A549 (cell line): Measurements from ENCODE around the gene RGS4. TPM values are rescaled to one million over a fixed set of nuclear protein-coding genes. Genes with fewer than 3 reads are reported as not detected.

Experiments
- ATAC-seq, 2 experiments: fragments of 200-7000 bp in 1 of 2; fragments of >200 bp in 1 of 2; cut with Nextera tagmentation in 1 of 2; cut with Tn5 transposase in 1 of 2; 3 replicates each; pipeline versions ENCODE4 v1.8.0 to v1.9.1; 2018 to 2020; ENCODE audit warnings: mild to moderate bottlenecking in 1 of 2, moderate library complexity in 1 of 2
- CTCF ChIA-PET: fragments of 300-600 bp; sonication (Branson Sonifier 250); formaldehyde crosslinking; extraction: SDS; loops from one replicate; lab custom pipeline; 2021; ENCODE audit warnings: antibody characterized with exemption, inconsistent platforms; lab: Yijun Ruan, JAX
- POLR2A ChIA-PET: fragments of 350-600 bp; formaldehyde crosslinking; extraction: SDS; loops from one replicate; lab custom pipeline; 2021; ENCODE audit warnings: antibody characterized with exemption, inconsistent platforms; lab: Yijun Ruan, JAX
- DNase-seq, 2 experiments: peaks; one replicate each; pipeline versions ENCODE4 v3.0.0 to v3.0.0-alpha.2; 2011 to 2016; ENCODE audit warnings: low read depth in 1 of 2, low spot score in 1 of 2
- FAIRE-seq: peaks from 2 replicates; lab custom pipeline; 2011; peaks lifted over from hg19 to GRCh38; lab: Jason Lieb, UNC
- H3K27ac ChIP-seq, 2 experiments: fragments of >200 bp; sonication (Bioruptor Twin); formaldehyde crosslinking; 3 replicates each; pipeline ENCODE4 v1.5.1; 2016 to 2017
- H3K4me1 ChIP-seq: fragments of >200 bp; sonication (Bioruptor Twin); formaldehyde crosslinking; 3 replicates; pipeline ENCODE4 v1.6.1; 2016
- H3K4me2 ChIP-seq: fragments of >200 bp; sonication (Bioruptor Twin); formaldehyde crosslinking; 3 replicates; pipeline ENCODE4 v1.6.1; 2016
- H3K4me3 ChIP-seq: fragments of >200 bp; sonication (Bioruptor Twin); formaldehyde crosslinking; 3 replicates; pipeline ENCODE4 v1.5.1; 2016
- H3K9me3 ChIP-seq: fragments of >200 bp; sonication (Bioruptor Twin); formaldehyde crosslinking; 3 replicates; pipeline ENCODE4 v1.6.1; 2016
- BCL3 ChIP-seq: fragments of >200 bp; sonication (Bioruptor Twin); formaldehyde crosslinking; IDR thresholded peaks from 3 replicates; pipeline ENCODE4 v1.6.1; 2016
- CBX2 ChIP-seq: fragments of 200-600 bp; sonication (generic); IDR thresholded peaks from 2 replicates; pipeline ENCODE4 v1.6.1; 2016; ENCODE audit warnings: low read depth, mild to moderate bottlenecking, borderline replicate concordance
- CEBPB ChIP-seq, 2 experiments: fragments of >200 bp in 1 of 2; sonication (Bioruptor Twin) in 1 of 2; formaldehyde crosslinking in 1 of 2; IDR thresholded peaks; 2 replicates each; pipeline ENCODE4 v1.6.1; 2012 to 2016
- EP300 ChIP-seq, 2 experiments: fragments of >200 bp; sonication (Bioruptor Twin); formaldehyde crosslinking; IDR thresholded peaks; 2 replicates in 1 of 2; 3 replicates in 1 of 2; pipeline ENCODE4 v1.6.1; 2016 to 2017
- FOSB ChIP-seq: fragments of 250-450 bp; sonication (Bioruptor Pico); IDR thresholded peaks from 2 replicates; pipeline ENCODE4 v1.5.0; 2020; ENCODE audit warnings: mild to moderate bottlenecking, moderate library complexity
- FOSL2 ChIP-seq, 2 experiments: fragments of 450-650 bp in 1 of 2; fragments of >200 bp in 1 of 2; sonication (Bioruptor Twin) in 1 of 2; formaldehyde crosslinking; IDR thresholded peaks; 2 replicates each; pipeline versions ENCODE4 v1.5.0 to v1.6.1; 2016 to 2020; ENCODE audit warnings: mild to moderate bottlenecking in 1 of 2, moderate library complexity in 1 of 2
- GATA3 ChIP-seq: IDR thresholded peaks from 2 replicates; pipeline ENCODE4 v1.6.1; 2012; ENCODE audit warnings: borderline replicate concordance
- HDAC2 ChIP-seq: fragments of 200-600 bp; sonication (generic); IDR thresholded peaks from 2 replicates; pipeline ENCODE4 v1.6.1; 2016
- HES2 ChIP-seq: fragments of >200 bp; sonication (Bioruptor Twin); formaldehyde crosslinking; IDR thresholded peaks from 2 replicates; pipeline ENCODE4 v1.6.1; 2016
- HMGXB4 ChIP-seq: fragments of 250-450 bp; sonication (Bioruptor Pico); IDR thresholded peaks from 2 replicates; pipeline ENCODE4 v1.5.0; 2021; ENCODE audit warnings: mild to moderate bottlenecking, moderate library complexity, borderline replicate concordance
- HOXA7 ChIP-seq: fragments of 250-450 bp; sonication (Bioruptor Pico); IDR thresholded peaks from 2 replicates; pipeline ENCODE4 v1.5.0; 2020; ENCODE audit warnings: mild to moderate bottlenecking, moderate library complexity
- HOXB5 ChIP-seq: fragments of 250-450 bp; sonication (Bioruptor Pico); IDR thresholded peaks from 2 replicates; pipeline ENCODE4 v1.5.0; 2020; ENCODE audit warnings: mild to moderate bottlenecking, moderate library complexity
- KDM1A ChIP-seq: fragments of 200-600 bp; sonication (generic); IDR thresholded peaks from 2 replicates; pipeline ENCODE4 v1.6.1; 2016; ENCODE audit warnings: low read depth, mild to moderate bottlenecking
- MAFK ChIP-seq: fragments of 450-650 bp; IDR thresholded peaks from 2 replicates; pipeline ENCODE4 v1.6.1; 2014; ENCODE audit not compliant: partially characterized antibody
- MAX ChIP-seq: IDR thresholded peaks from 2 replicates; pipeline ENCODE4 v1.6.1; 2012
- MYC ChIP-seq: IDR thresholded peaks from 2 replicates; pipeline ENCODE4 v1.6.1; 2012; ENCODE audit warnings: mild to moderate bottlenecking, inconsistent platforms, low read length, improper control_type of control experiment, borderline replicate concordance
- NFE2L2 ChIP-seq: fragments of 150-350 bp; conservative IDR thresholded peaks from 2 replicates; pipeline ENCODE4 v1.6.1; 2014; ENCODE audit warnings: low read length
- NPAS2 ChIP-seq: fragments of 250-450 bp; sonication (Bioruptor Pico); IDR thresholded peaks from 2 replicates; pipeline ENCODE4 v1.8.0; 2022; ENCODE audit warnings: mild to moderate bottlenecking, moderate library complexity, borderline replicate concordance
- POLR2A ChIP-seq: IDR thresholded peaks from 2 replicates; pipeline ENCODE4 v1.6.1; 2012; ENCODE audit warnings: mild to moderate bottlenecking, low read length
- RAD21 ChIP-seq, 2 experiments: fragments of >200 bp in 1 of 2; sonication (Bioruptor Twin) in 1 of 2; formaldehyde crosslinking in 1 of 2; IDR thresholded peaks in 1 of 2; conservative IDR thresholded peaks in 1 of 2; 2 replicates in 1 of 2; 3 replicates in 1 of 2; pipeline ENCODE4 v1.6.1; 2012 to 2018; ENCODE audit warnings: inconsistent platforms in 1 of 2
- RCOR1 ChIP-seq: fragments of 150-350 bp; IDR thresholded peaks from 2 replicates; pipeline ENCODE4 v1.6.1; 2014; ENCODE audit warnings: antibody characterized with exemption, low read length, low read depth
- REST ChIP-seq: fragments of 200-600 bp; sonication (generic); IDR thresholded peaks from 2 replicates; pipeline ENCODE4 v1.6.1; 2016; ENCODE audit warnings: antibody characterized with exemption, mild to moderate bottlenecking, moderate library complexity
- RFX5 ChIP-seq: fragments of 450-650 bp; IDR thresholded peaks from 2 replicates; pipeline ENCODE4 v1.7.1; 2014; ENCODE audit warnings: antibody characterized with exemption, mild to moderate bottlenecking, moderate library complexity
- ZFP36 ChIP-seq: fragments of 450-650 bp; IDR thresholded peaks from 2 replicates; pipeline ENCODE4 v1.6.1; 2014; ENCODE audit warnings: borderline replicate concordance; ENCODE audit not compliant: partially characterized antibody
- ZNF302 ChIP-seq: fragments of 250-450 bp; sonication (Bioruptor Pico); IDR thresholded peaks from 2 replicates; pipeline ENCODE4 v1.9.0; 2021; ENCODE audit warnings: inconsistent platforms, mild to moderate bottlenecking, moderate library complexity
- WGBS: methylation state at CpG from one replicate; pipeline ENCODE4 v1.1.6; 2017; ENCODE audit errors: missing lambda C conversion rate; 5-methylcytosine and 5-hydroxymethylcytosine counted together
- polyA plus RNA-seq, 4 experiments: library from polyadenylated mRNA; depleted of rRNA in 3 of 4; stranded (reverse); fragments of >200 nt; fragmentation: RNase III in 1 of 4; extraction: RNeasy Plus Mini Kit Qiagen cat#74134 plus additional on column Dnase treatment in 1 of 4; gene quantifications; 2 replicates in 3 of 4; 3 replicates in 1 of 4; pipeline ENCODE4 v1.2.3, GENCODE V29; 2011 to 2017

Gene RGS4
- polyA plus RNA-seq, 2 of the 4 experiments (the other 2 are of a cell fraction): 0.05 TPM; not detected in 1

GRCh38 chr1:163106364-163106987 is 37.3 kb downstream of the RGS4 start (continued):
- TF ChIP-seq HMGXB4 (CRISPR knock-in tag) (no peak), KDM1A (no peak), RFX5 (no peak), GATA3 (no peak), NFE2L2 (no peak), MAFK (no peak), CEBPB (IDR thresholded peaks at IDR 0.05) (no peak), RAD21 (conservative IDR thresholded peaks at IDR 0.05 in 1 of 2, IDR thresholded peaks at IDR 0.05 in 1 of 2) (no peak), MAX (no peak)

GRCh38 chr1:163107655-163108054 is 38.5 kb downstream of the RGS4 start:
- FAIRE-seq (no peak), DNase-seq (no peak)
- Histone ChIP-seq H3K9me3 (no peaks in the 10 kb centered on the region), H3K4me1 (no peaks in the 10 kb centered on the region), H3K4me3 (no peak overlapping the region), H3K27ac (no peak overlapping the region)
- POLR2A ChIA-PET: no interaction called here
- WGBS: 39% methylated on average over 5 of the region's 5 CpGs
- TF ChIP-seq BCL3: no peak
- TF ChIP-seq HOXA7 (CRISPR knock-in tag): no peak
- no peak for TF ChIP-seq RCOR1
- TF ChIP-seq HES2: no peak
- TF ChIP-seq REST: no peak
- no peak for TF ChIP-seq FOSL2 (IDR thresholded peaks at IDR 0.05)
- no peak for TF ChIP-seq FOSL2 (CRISPR knock-in tag; IDR thresholded peaks at IDR 0.05)
- no peak for TF ChIP-seq ZFP36
- TF ChIP-seq CBX2: no peak
- TF ChIP-seq ZNF302 (CRISPR knock-in tag): no peak
- TF ChIP-seq NPAS2: no peak
- TF ChIP-seq HDAC2: no peak
- TF ChIP-seq POLR2A: no peak
- no peak for TF ChIP-seq EP300 (IDR thresholded peaks at IDR 0.05)
- no peak for TF ChIP-seq HOXB5
- TF ChIP-seq MAFK: no peak
- TF ChIP-seq MAX: no peak
- no peak for TF ChIP-seq FOSB (CRISPR knock-in tag)
- no peak for TF ChIP-seq MYC
- TF ChIP-seq, all 56 proteins: peak for 0
- CTCF ChIA-PET: interaction anchor here (1.3 kb wide), 1 partner anchor 68 kb away, joined by 3 read pairs; no protein-coding TSS in a partner anchor
- no peak overlapping the region for H3K4me2 ChIP-seq
- no peak for ATAC-seq
